GM12878 (cell line): ENCODE data around the gene MYMX. TPM values are rescaled to one million over a fixed set of nuclear protein-coding genes. Genes with fewer than 3 reads are reported as not detected.

Source experiments
- ATAC-seq: fragments of 200-7000 bp; cut with Tn5 transposase; 3 replicates; pipeline ENCODE4 v1.9.1; 2020; ENCODE audit warnings: mild to moderate bottlenecking, moderate library complexity
- BruUV-seq: library from RNA; stranded (reverse); fragments of 400-500 nt; replicated peaks from 2 replicates; lab custom pipeline; 2021; lab: Mats Ljungman, UMichigan
- CTCF ChIA-PET: fragments of 300-600 bp; sonication (Branson Sonifier 250); formaldehyde crosslinking; extraction: SDS; loops from one replicate; lab custom pipeline; 2021; ENCODE audit warnings: inconsistent platforms; lab: Yijun Ruan, JAX
- POLR2A ChIA-PET: fragments of 350-600 bp; formaldehyde crosslinking; extraction: SDS; loops from one replicate; lab custom pipeline; 2021; ENCODE audit warnings: inconsistent platforms; lab: Charles Lee
- RAD21 ChIA-PET: fragments of 300-600 bp; sonication (Branson Sonifier 250); formaldehyde crosslinking; loops from one replicate; lab custom pipeline; 2023; ENCODE audit warnings: antibody characterized with exemption; ENCODE audit not compliant: unreplicated experiment; lab: Charles Lee
- SMC1A ChIA-PET: fragments of 300-600 bp; sonication (Branson Sonifier 250); formaldehyde crosslinking; loops from one replicate; lab custom pipeline; 2023; ENCODE audit not compliant: unreplicated experiment, uncharacterized antibody; lab: Charles Lee
- DNase-seq: peaks from one replicate; pipeline ENCODE4 v3.0.0-alpha.2; 2011; ENCODE audit warnings: low read depth, low spot score
- FAIRE-seq: peaks from 3 replicates; lab custom pipeline; 2011; peaks lifted over from hg19 to GRCh38; lab: Jason Lieb, UNC
- H2AFZ ChIP-seq: 2 replicates; pipeline ENCODE4 v1.6.0; 2011; ENCODE audit warnings: low read depth, low read length, control low read depth; ENCODE audit not compliant: control insufficient read depth
- H3K27ac ChIP-seq: 2 replicates; pipeline ENCODE4 v1.5.1; 2011; ENCODE audit warnings: control low read depth; ENCODE audit not compliant: control insufficient read depth, insufficient read depth
- H3K27me3 ChIP-seq, 2 experiments: replicated peaks in 1 of 2; 2 replicates each; pipeline versions ENCODE4 v1.6.0 to v1.6.1; 2011; ENCODE audit warnings: low read length in 1 of 2; ENCODE audit not compliant: control insufficient read depth in 2 of 2, insufficient read depth in 2 of 2
- H3K36me3 ChIP-seq, 2 experiments: 2 replicates each; pipeline ENCODE4 v1.5.1; 2011; ENCODE audit warnings: low read length in 1 of 2; ENCODE audit not compliant: control insufficient read depth in 2 of 2, insufficient read depth in 2 of 2
- H3K4me1 ChIP-seq: 2 replicates; pipeline ENCODE4 v1.6.1; 2011; ENCODE audit warnings: mild to moderate bottlenecking, low read length, moderate library complexity, mixed read lengths; ENCODE audit not compliant: control insufficient read depth, insufficient read depth
- H3K4me2 ChIP-seq: 2 replicates; pipeline ENCODE4 v1.6.0; 2011; ENCODE audit warnings: control low read depth; ENCODE audit not compliant: control insufficient read depth, insufficient read depth
- H3K4me3 ChIP-seq: fragments of 200-600 bp; sonication (generic); 2 replicates; pipeline ENCODE4 v1.5.1; 2016
- H3K79me2 ChIP-seq: 2 replicates; pipeline ENCODE4 v1.6.0; 2011; ENCODE audit warnings: low read length; ENCODE audit not compliant: control insufficient read depth, insufficient read depth
- H3K9ac ChIP-seq: 2 replicates; pipeline ENCODE4 v1.8.0; 2011; ENCODE audit warnings: low read length, control low read depth, mixed read lengths; ENCODE audit not compliant: control insufficient read depth, insufficient read depth
- H3K9me3 ChIP-seq: replicated peaks from 3 replicates; pipeline ENCODE4 v1.5.1; 2011; ENCODE audit warnings: mild to moderate bottlenecking, low read length; ENCODE audit not compliant: control insufficient read depth, insufficient read depth
- H4K20me1 ChIP-seq: 2 replicates; pipeline ENCODE4 v1.6.0; 2011; ENCODE audit not compliant: control insufficient read depth, insufficient read depth
- BCL3 ChIP-seq: IDR thresholded peaks from 2 replicates; pipeline ENCODE4 v1.6.1; 2011; ENCODE audit warnings: borderline replicate concordance, low read depth, mild to moderate bottlenecking, moderate library complexity, low read length; ENCODE audit not compliant: insufficient read depth, poor library complexity, severe bottlenecking
- BCLAF1 ChIP-seq: fragments of 450-650 bp; IDR thresholded peaks from 2 replicates; pipeline ENCODE4 v1.6.1; 2017; ENCODE audit warnings: antibody characterized with exemption, mild to moderate bottlenecking, moderate library complexity
- GABPA ChIP-seq: IDR thresholded peaks from 2 replicates; pipeline ENCODE4 v1.6.1; 2014; ENCODE audit warnings: antibody characterized with exemption, low read depth, mild to moderate bottlenecking, inconsistent platforms
- GATAD2B ChIP-seq: fragments of 450-650 bp; conservative IDR thresholded peaks from 2 replicates; pipeline ENCODE4 v1.6.1; 2017; ENCODE audit warnings: low read depth, mild to moderate bottlenecking, moderate library complexity
- HDAC2 ChIP-seq: fragments of 200-600 bp; sonication (generic); IDR thresholded peaks from 2 replicates; pipeline ENCODE4 v1.6.1; 2017
- NFIC ChIP-seq: IDR thresholded peaks from 2 replicates; pipeline ENCODE4 v1.6.1; 2012; ENCODE audit warnings: low read depth, mild to moderate bottlenecking, inconsistent platforms, low read length, moderate library complexity
- RCOR1 ChIP-seq: conservative IDR thresholded peaks from 2 replicates; pipeline ENCODE4 v1.6.1; 2012; ENCODE audit warnings: low read depth, low read length, improper control_type of control experiment
- RUNX3 ChIP-seq: IDR thresholded peaks from 2 replicates; pipeline ENCODE4 v1.6.1; 2012; ENCODE audit warnings: low read length, inconsistent platforms
- SIN3A ChIP-seq: IDR thresholded peaks from 2 replicates; pipeline ENCODE4 v1.6.1; 2012; ENCODE audit warnings: low read depth, low read length, improper control_type of control experiment
- TAF1 ChIP-seq: IDR thresholded peaks from 2 replicates; pipeline ENCODE4 v1.6.1; 2011; ENCODE audit warnings: mild to moderate bottlenecking, low read depth, low read length, borderline replicate concordance
- YBX1 ChIP-seq: fragments of 450-650 bp; IDR thresholded peaks from 2 replicates; pipeline ENCODE4 v1.6.1; 2016; ENCODE audit warnings: antibody characterized with exemption
- ZBTB11 ChIP-seq: fragments of 450-650 bp; formaldehyde crosslinking; IDR thresholded peaks from 2 replicates; pipeline ENCODE4 v1.5.0; 2022; ENCODE audit warnings: mild to moderate bottlenecking, missing genetic modification characterization
- ZNF24 ChIP-seq: fragments of 450-650 bp; IDR thresholded peaks from 2 replicates; pipeline ENCODE4 v1.6.1; 2017; ENCODE audit warnings: antibody characterized with exemption, mild to moderate bottlenecking
- WGBS: methylation state at CpG from one replicate; pipeline ENCODE4 v1.1.6; 2016; ENCODE audit warnings: low lambda C conversion rate; ENCODE audit not compliant: insufficient replicate concordance, insufficient coverage; ENCODE audit errors: missing lambda C conversion rate; 5-methylcytosine and 5-hydroxymethylcytosine counted together
- in situ Hi-C: fragments of 300-500 bp; cut with MboI; formaldehyde crosslinking; loops from 9 replicates; pipeline ENCODE4 v1.14.3; 2018; ENCODE audit warnings: mixed read lengths
- intact Hi-C: fragments of 100-400 bp; cut with micrococcal nuclease; formaldehyde crosslinking; loops from one replicate; pipeline ENCODE4 v1.14.2; 2022; ENCODE audit not compliant: unreplicated experiment
- polyA plus RNA-seq, 11 experiments: library from polyadenylated mRNA; depleted of rRNA in 4 of 11; unstranded in 6 of 11; stranded (reverse) in 5 of 11; fragments of >200 nt; fragmentation: Nextera tagmentation in 4 of 11; fragmentation: Illumina TruSeq in 1 of 11; extraction: Ambion mirVana in 4 of 11; extraction: Trizol in 1 of 11; gene quantifications; 1 replicate in 1 of 11; 2 replicates in 10 of 11; pipeline versions ENCODE4 v1.2.1 to v1.2.3, GENCODE V29; 2011 to 2016; ENCODE audit warnings: inconsistent platforms in 2 of 11, missing spikeins in 2 of 11, low read depth in 1 of 11
- total RNA-seq, 4 experiments: library from RNA; depleted of rRNA in 3 of 4; stranded (reverse); fragments of >200 nt in 3 of 4; fragmentation: Illumina TruSeq in 1 of 4; extraction: Trizol in 1 of 4; gene quantifications; 2 replicates each; pipeline versions ENCODE4 v1.2.1 to v1.2.3, GENCODE V29; 2013 to 2021
- TF ChIP-seq, protein P1 (sequence below): IDR thresholded peaks from 2 replicates; pipeline ENCODE4 v1.6.1; 2012; ENCODE audit warnings: low read depth, low read length, improper control_type of control experiment

Gene MYMX
- total and polyA plus RNA-seq, 10 of the 15 experiments (the other 5 are each of a cell fraction or from before 2014, with no cell fraction given), result not detected

GRCh38 chr6:44225579-44226325, 9.0 kb downstream of the MYMX start:
- ChIA-PET SMC1A (interaction anchor here (0.6 to 2.3 kb wide), 5 partner anchors 9 to 53 kb away, joined by 3 to 18 read pairs (median 6); no protein-coding TSS in a partner anchor), RAD21 (interaction anchor here (3.0 to 4.5 kb wide), 2 partner anchors 9 to 53 kb away, joined by 21 to 23 read pairs; no protein-coding TSS in a partner anchor), CTCF (interaction anchor here (1.5 to 6.0 kb wide), 6 partner anchors 11 to 52 kb away, joined by 4 to 95 read pairs (median 23); partner anchors contain the start of gene HSP90AB1), POLR2A (interaction anchor here (0.5 to 2.9 kb wide), 5 partner anchors 10 to 592 kb away, joined by 3 to 27 read pairs (median 4); no protein-coding TSS in a partner anchor)
- intact Hi-C loops, result no loop called here
- Histone ChIP-seq H3K4me1 (peaks cover 22% of the 10 kb centered on the region), H3K4me2 (peak overlapping the region; percentile 56; the same call in 1 of the 2 replicates), H3K4me3 (peak overlapping the region; percentile 83; the same call in 1 of the 2 replicates), H3K79me2 (peaks cover 31% of the 10 kb centered on the region), H3K9me3 (no peaks in the 10 kb centered on the region), H2AFZ (no peak overlapping the region), H3K27me3 (no peaks in the 10 kb centered on the region), H3K27ac (no peak overlapping the region), H3K9ac (peak overlapping the region; percentile 17; the same call in 1 of the 2 replicates), H4K20me1 (no peaks in the 10 kb centered on the region), H3K36me3 (peaks cover 0 to 10% of the 10 kb centered on the region in 2 experiments; a peak in 2 of 4 replicates)
- FAIRE-seq (no peak), DNase-seq (no peak), ATAC-seq (no peak)
- in situ Hi-C loops, result no loop called here
- WGBS, result 89% methylated on average over 8 of the region's 8 CpGs
- no TSS peak for BruUV-seq
- TF ChIP-seq ZBTB11 (no peak), NFIC (no peak), RCOR1 (no peak), ZNF24 (no peak), HDAC2 (no peak), GATAD2B (no peak), RUNX3 (no peak), GABPA (no peak), SIN3A (no peak), YBX1 (no peak), BCLAF1 (no peak), BCL3 (no peak), TAF1 (no peak)
- TF ChIP-seq, protein P1, sequence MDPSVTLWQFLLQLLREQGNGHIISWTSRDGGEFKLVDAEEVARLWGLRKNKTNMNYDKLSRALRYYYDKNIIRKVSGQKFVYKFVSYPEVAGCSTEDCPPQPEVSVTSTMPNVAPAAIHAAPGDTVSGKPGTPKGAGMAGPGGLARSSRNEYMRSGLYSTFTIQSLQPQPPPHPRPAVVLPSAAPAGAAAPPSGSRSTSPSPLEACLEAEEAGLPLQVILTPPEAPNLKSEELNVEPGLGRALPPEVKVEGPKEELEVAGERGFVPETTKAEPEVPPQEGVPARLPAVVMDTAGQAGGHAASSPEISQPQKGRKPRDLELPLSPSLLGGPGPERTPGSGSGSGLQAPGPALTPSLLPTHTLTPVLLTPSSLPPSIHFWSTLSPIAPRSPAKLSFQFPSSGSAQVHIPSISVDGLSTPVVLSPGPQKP, result no peak
